ENCODE measurements around the gene BLTP3A.

DNA sequence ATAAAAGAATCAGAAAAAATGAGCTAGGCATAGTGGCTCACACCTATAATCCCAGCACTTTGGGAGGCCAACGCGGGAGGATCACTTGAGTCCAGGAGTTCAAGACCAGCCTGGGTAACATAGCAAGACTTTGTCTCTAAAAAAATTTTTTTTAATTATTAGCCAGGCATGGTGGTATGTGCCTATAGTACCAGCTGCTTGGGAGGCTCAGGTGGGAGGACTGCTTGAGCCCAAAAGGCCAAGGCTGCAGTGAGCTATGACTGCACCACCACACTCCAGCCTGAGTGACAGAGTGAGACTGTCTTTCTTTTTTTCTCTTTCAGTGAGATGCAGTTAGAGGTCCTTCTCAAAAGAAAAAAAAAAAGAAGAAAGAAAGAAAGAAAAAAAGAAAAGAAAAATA lies 43.1 kb upstream of the BLTP3A start:
- TF ChIP-seq POLR2A (IDR thresholded peaks at IDR 0.05), result no peak
- TF ChIP-seq, protein P1, sequence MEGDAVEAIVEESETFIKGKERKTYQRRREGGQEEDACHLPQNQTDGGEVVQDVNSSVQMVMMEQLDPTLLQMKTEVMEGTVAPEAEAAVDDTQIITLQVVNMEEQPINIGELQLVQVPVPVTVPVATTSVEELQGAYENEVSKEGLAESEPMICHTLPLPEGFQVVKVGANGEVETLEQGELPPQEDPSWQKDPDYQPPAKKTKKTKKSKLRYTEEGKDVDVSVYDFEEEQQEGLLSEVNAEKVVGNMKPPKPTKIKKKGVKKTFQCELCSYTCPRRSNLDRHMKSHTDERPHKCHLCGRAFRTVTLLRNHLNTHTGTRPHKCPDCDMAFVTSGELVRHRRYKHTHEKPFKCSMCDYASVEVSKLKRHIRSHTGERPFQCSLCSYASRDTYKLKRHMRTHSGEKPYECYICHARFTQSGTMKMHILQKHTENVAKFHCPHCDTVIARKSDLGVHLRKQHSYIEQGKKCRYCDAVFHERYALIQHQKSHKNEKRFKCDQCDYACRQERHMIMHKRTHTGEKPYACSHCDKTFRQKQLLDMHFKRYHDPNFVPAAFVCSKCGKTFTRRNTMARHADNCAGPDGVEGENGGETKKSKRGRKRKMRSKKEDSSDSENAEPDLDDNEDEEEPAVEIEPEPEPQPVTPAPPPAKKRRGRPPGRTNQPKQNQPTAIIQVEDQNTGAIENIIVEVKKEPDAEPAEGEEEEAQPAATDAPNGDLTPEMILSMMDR (IDR thresholded peaks at IDR 0.05), result no peak

Data from body of pancreas (tissue), 4 donors.